GM18519 (cell line): Measurements from ENCODE around the gene PPP2R5E.

Experiments
- ATAC-seq: cut with Tn5 transposase; IDR thresholded peaks from one replicate; pipeline ENCODE4 v1.9.1; 2021; ENCODE audit warnings: mild to moderate bottlenecking, moderate library complexity; ENCODE audit not compliant: unreplicated experiment, low FRiP score

Gene PPP2R5E

DNA sequence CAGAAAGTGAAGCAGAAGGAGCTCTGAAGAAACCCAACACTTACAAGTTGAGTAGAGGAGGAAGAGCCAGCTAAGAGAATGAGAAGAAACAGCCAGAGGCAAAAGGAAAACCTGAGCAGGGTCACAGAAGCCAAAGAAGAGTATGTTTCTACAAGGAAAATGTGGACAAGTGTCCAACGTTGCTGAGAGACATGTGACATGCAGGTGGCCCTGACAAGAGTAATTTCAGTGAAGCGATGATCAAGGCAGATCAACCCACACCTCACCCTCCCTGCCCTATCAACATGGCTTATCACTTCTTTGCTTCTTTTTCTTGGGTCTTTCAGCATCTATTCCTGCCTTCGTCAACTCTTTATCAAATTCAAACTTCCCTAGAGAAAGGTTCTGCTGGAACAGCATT lies 68.3 kb downstream of the PPP2R5E start:
- no peak for ATAC-seq

DNA sequence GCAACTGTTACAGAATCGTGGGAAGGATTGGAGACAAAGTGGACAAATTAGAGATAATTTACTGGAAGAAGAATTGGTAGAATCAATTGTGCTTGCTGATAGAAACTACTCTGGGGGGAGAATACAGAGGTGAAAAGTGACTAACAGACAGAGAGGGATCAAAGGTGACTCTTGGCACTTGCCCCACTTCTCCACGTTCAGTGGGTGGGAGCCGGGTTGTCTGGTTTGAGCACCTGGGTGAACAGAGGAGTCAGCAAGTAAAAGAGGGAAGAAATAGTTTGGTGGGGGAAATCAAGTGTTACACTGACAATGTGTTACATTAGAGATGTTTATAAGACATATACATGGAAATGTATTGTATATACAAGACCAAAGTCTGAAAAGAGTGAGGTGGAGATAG lies 69.1 kb downstream of the PPP2R5E start:
- no peak for ATAC-seq

DNA sequence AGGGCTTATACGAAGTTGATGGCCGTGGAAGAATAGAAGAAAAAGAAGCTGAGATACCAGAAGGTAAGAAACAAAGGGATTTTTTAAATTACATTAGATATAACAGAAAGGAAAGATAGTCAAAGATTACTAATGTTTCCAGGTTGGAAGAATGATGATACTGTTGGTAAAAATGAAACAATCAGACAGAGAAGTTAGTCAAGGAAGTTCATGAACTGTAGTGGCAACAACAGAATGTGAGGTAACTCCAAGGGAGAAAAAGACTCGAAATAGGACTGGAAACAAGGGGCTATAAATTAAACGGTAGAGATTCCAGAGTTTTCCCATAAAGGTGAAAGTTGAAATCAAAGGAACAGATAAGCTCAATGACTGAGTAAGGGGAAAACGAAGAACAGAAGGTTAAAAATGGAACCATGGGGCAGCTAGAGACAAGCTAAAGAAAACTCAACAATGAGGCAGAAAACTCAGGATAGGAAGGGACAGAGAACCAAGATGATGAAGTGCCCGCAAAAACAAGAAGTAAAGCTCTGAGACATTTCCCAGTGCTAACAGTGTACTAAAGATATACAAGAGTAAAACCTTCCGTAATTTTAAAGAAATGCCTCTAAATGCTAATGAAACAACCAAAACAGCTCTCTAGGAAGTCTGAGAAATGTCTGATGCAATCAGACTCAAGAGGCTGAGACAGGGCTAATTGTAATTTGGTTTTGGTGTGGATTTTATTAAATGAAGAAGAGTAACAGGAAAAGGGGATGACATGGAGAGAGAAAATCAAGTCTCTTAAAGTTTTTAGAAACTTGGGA lies 70.0 kb downstream of the PPP2R5E start:
- ATAC-seq: no peak

DNA sequence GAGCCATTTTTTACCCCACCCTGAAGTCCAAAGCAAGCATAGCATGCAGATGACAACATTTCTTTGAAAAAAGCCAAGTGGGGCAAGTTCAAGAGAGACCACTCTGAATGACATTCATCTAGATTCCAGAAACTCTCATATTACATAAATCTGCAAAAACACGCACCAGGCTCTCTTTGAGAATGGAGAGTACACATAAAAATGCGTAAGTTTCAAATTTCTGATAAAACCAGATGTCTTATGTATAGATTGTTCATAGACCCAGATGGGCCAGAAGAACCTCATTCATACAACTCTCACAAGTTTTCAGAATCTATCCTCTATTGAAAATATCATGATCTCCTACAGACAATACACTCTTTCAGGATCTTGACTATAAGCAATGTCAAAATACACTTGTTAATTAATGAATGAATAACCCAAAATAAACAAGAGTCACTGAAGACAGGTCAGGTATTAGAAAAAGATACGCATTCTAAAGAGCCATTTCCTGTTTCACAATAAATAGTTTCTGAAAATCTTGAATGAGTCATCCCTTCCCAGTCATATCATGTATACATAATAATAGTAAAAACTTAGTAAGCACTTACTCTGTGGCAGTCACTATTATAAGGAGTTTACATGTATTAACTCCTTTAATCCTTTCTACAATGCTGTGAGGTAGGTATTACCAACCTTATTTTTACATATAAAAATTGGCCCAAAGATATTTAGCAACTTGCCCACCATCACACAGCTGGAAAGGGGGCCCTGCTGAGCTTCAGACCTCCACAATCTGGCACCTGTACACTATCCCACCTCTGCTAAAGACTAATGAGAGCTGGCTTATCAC lies 72.0 kb downstream of the PPP2R5E start:
- peak; percentile 93 for ATAC-seq

DNA sequence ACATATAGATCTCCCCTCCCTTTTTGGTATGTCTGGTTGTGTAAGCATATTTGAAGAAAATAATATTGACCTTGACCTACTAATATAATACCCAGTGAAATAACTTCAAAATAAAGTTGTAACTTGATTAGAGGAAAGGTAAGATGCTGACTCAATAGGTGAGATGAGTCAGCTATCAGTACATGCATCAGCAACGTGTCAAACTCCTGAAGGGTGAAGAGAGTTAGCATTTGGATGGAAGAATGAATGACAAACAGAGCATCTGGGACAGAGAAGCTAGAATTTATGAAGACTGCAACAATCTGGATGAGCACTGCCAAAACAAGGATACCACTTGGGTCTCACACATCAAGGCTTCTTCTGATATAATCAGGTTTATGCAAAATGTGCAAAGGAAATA lies 74.9 kb downstream of the PPP2R5E start:
- ATAC-seq: no peak

DNA sequence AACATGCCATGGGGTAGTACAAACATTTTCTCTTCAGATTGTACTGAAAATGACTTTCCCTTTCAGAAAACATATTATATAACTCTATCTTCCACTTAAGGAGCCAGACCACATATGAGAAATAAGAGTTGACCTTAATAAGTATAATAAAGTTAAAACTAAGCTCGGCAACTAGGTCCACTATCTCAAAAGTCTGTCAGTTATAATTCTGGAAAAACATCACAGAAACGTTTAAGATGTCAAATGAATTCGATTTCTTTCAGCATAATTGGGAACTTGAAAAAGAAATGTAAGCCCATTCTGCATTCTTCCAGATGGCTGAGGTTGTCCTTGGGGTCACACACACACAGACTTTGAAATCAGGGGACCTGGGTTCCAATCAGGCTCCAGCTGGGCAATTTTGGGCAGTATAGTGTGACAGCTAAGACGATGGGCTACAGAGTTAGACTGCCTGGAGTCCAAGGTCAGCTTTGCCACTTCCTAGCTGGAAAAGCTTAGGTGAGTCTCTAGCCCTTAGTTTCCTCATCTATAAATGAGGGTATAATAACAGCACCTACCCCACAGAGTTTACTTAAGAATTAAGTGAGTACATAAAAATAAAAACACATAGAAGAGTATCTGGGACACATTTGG lies 75.6 kb downstream of the PPP2R5E start:
- no peak for ATAC-seq

DNA sequence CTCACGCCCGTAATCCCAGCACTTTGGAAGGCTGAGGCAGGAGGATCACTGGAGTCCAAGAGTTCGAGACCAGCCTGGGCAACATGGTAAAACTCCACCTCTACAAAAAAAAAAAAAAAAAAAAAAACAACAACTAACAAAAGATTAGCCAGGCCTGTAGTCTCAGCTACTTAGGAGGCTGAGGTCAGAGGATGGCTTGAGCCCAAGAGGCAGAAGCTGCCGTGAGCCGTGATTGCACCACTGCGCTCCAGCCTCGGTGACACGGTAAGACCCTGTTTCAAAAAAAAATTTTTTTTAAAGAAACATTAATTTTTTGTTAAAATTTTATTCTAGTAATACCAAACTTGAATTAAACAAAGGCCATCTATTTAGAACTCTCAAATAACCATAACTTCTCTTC lies 77.8 kb downstream of the PPP2R5E start:
- no peak for ATAC-seq

DNA sequence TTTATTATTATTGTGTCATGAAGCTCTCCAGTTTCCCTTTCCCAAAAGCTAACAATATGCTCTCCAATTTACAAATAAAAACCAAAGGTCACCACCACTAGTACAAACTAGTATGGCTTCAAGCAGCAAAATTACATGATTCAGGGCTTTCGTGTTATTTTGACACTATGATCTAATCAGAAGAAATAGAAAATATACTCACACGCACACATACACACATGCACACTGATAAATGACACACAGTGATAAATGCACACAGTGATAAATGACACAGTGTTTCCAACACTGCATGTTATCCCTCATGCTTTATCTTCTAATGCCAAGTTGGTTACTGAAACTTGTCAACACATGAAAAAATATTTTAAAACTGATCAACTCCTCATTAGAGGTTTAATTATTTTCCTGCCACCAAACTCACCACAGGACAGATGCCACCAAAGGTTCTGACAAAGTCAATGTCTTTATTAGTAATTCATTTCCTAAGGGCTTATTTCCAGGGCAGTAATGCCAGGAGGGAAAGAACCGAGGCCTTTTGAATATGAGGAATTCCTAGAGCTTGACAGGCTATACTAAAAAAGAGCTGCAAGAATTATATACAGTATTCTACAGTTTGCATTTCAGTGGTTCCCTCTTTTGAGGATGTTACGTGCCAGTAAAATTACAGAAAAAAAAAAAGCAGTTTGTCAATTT lies 82.4 kb downstream of the PPP2R5E start:
- ATAC-seq: no peak

DNA sequence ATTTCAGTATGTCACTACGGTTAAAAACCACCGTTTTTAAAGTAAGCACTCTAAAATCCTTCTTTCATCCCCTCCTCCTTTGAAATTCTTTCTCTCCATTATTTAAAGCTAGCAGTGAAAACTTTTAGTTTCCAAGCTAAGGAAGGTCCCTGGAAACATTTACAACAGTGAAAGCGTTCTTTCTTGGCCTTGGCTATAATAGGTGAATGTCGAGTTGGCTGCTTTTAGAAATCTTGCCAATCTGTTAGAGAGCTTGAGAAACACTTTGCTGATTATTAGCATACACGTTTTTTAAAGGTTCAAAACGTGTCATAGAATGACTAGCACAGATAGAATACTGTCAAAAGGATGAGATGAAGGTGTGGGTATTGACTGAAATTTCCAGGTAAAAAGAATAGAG lies 83.4 kb downstream of the PPP2R5E start:
- ATAC-seq: no peak

DNA sequence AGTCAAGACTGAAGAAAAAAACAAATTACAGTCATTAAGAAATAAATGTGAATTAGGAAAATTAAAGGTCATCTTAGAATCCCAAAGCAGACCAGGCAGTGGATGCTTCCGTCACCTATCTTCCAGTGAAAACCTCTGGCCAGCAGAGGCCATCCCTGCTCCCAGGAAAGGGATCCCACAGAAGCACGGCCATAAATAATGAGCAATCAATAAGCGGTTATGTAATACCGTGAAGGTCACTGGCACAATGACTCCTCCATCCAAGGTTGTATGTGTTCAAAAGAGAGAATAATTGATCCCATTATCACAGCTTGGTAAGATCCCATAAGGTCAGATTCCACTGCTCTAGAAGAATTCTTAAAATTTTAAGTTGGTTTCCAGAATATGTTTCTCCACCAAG lies 85.7 kb downstream of the PPP2R5E start:
- ATAC-seq: no peak

DNA sequence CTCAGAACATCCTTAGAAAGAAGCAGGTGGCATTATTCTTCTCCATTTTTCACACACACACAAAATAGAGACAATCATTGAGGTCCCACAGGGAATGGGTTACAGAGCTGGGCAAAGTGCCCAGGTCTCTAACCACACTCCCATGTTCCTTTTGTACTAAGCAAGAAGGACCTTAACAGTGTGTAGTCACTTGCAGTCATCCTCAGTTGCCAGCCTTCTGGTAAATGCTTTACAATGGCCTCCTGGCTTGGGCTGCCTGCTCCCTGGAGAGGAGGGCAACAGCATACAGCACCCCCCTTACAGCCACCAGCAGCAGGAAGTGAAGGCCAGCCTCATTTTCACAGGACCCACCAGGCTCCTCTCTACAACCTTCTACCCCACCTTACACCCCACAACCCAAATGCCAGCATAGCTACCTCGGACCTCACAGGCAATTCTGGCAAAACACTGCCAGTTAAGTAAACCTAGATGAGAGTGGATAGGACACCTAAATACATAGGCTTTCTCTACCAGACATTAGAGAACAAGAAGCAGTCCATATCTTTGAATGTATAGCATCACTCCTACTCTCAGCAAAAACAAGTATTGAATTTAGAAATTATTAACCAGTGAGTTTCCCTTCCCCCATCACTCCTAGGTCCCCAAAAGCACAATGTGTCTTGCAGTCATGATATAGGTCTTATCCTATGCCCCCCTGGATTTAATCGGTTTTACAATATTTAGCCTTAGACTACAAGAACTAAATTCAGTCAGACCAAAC lies 88.1 kb downstream of the PPP2R5E start:
- ATAC-seq: no peak

DNA sequence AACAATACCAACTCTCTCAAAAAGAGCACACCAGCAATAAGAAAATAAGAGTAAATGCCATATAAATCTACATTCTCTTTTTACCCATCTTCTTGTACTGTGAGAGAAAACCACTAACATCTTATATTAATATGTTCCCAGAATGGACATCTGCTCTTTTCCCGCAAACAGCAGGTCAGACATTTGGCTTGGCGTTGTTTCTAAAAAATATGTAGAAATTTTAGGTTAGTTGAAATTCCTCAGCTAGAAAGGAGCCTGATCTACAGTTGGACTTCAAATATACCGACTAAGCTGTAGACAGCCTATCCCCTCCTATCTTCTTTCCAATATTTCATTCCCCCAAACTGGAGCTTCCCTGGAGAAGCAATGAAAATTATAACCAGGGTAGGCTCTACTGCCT lies 88.7 kb downstream of the PPP2R5E start:
- ATAC-seq: no peak

DNA sequence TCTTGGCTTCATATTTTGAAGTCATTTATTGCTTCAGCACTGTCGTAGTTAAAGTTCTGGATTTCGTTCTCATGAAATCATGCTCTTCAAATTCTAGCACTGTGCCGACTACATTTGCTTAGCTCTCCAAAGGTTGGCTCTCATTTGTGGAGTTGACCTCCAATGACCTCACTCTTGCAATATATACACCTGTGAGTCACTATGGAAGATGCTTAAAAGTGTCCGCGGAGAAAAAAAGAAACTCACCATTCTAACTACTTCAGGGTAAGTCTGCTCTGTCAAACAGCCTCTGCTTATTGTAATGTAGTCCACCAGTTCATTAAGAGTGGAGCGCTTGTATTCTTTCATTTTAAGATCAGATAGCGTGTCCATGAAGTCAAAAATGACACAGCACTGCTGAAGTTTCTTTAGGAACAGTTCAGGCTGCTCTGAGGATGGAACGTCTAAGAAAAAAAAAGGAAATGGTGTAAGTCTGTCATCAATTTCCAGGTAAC lies 89.7 kb downstream of the PPP2R5E start:
- ATAC-seq: no peak

DNA sequence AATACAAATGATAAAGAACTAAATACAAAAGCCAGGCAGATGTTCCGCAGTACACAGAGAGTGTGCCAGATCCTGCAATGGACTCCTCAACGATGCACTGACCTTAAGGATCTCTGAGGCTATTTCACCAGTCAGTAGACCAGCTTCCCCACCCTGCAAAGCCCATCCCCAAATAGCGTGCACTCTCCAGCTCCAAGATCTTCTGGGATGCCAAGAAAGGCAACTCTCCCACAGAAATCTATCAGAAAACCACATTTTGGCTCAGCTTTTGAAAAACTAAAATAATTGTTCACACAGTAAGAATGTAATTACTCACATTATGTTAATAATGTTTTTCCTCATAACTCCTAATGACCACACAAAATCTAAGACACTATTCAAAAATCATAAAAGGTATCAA lies 90.4 kb downstream of the PPP2R5E start:
- no peak for ATAC-seq

DNA sequence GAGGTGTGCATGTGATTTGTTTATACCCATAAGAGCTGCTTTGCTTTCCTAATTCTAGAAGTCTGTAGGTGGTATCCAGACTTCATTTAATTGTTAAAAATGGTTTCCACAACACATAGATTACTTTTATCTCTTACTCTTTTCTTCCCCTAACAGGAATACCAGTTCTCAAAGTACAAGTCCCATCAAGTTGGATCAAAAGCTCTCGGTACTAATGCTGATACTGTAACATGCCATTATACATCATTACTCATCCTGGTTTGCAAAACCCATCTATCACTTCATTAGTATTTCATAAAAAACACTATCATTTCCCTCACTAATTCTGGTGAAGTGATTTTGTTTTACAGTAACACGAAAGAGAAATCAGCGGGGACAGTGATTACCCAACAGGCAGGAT lies 94.3 kb downstream of the PPP2R5E start:
- no peak for ATAC-seq

DNA sequence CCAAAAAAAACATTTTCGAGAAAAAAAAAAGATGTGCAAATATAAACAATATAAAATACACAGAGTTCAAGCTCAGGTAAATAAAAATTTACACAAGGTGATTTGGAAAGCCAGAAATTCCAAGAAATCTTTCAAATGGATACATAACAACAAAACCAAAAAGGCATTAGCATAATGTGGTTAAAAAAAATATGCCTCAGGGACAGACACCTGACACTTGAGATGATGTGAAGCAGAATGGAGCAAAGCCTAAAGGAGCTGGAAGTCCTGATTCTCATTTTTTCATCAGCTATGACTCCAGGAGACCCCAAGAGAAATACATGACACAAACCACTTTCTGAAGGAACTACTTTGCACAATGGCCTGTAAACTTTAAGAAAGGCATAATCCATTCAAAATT lies 98.6 kb downstream of the PPP2R5E start:
- ATAC-seq: no peak

DNA sequence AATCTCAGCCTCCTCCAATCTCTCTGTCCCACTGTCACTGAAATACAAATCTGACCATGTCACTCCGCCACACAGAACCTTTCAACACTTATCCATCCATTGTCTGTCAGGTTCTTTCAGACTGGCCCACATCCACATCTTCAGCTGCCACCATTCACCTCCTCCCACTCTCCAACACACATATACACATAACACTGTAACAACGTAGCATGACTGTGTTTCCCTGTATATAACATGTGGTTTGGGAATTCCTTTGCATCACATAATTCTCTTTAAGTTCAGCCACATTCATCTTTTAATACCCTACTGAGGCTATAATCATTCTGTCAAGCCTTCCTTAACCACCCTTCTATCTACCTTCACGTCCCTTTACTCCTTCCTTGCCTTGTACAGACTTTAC lies 99.2 kb downstream of the PPP2R5E start:
- ATAC-seq: no peak

DNA sequence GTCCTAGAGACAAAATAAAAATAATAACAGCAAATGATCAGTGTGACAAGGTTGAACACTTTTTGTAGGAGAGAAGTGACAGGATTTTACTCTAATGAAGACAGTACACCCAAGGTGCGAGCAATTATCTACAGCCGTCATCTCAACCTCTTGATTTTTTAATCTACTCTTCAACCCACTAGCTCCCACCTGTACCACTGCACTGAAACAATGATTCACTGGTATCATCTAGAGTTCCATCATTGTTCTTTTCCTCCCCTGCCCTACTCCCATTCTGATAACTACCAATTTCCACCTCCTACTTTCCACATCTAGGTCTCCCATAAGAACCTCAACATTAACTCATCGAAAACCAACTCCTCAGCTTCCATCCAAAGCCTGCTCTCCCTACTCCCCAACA lies 99.8 kb downstream of the PPP2R5E start:
- no peak for ATAC-seq

DNA sequence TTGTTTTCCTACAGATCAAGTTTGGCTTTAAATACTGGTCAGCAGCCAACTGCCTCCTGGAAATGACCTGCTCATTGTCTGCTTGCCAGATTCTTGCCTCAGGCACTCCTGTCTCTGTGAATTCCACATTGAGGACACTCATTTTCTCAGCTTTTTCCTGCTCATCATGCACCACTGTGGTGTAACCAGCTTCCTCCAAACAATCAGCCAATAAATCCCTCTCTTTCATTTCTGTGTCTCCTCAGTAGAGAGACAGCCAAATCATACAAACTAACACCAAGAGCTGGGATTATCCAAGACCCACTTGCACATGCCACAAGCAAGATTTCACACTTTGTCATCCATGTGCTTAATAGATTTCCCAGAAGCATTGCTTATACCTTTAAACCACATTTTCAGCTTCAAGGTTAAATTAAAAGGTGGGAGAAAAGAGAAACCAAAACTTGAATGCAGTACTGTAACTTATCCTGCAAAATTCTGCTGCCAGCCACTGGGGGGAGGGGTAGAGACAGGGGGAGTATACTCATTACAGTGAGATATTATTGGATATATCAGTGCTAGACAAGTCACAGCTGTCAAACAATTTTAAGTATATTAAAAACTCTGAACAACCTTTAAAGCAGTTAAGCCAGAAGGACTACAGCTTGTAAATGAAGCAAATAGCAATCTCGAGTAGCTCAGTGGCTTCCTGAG lies 105.0 kb downstream of the PPP2R5E start:
- ATAC-seq: no peak
